CD4-positive, CD25-positive, alpha-beta regulatory T cell (primary cell): ENCODE measurements around the gene CST9L. TPM values are rescaled to one million over a fixed set of nuclear protein-coding genes. Genes with fewer than 3 reads are reported as not detected.

Experiments
- ATAC-seq, 2 donors: fragments of 150-1000 bp; cut with Tn5 transposase; one replicate each; pipeline ENCODE4 v1.10.0; 2021; ENCODE audit warnings: low read depth in 2 of 2, moderate number of reproducible peaks in 2 of 2, moderate library complexity in 1 of 2
- DNase-seq, 3 donors: peaks; one replicate each; pipeline versions ENCODE4 v3.0.0 to v3.0.0-alpha.2; 2012 to 2022; ENCODE audit warnings: mixed read lengths in 1 of 3
- H3K27ac ChIP-seq: one replicate; pipeline ENCODE4 v1.7.0; 2013; ENCODE audit warnings: mild to moderate bottlenecking, low read length; ENCODE audit not compliant: insufficient read depth, poor library complexity, severe bottlenecking
- H3K27me3 ChIP-seq: one replicate; pipeline ENCODE4 v1.7.0; 2013; ENCODE audit warnings: low read length; ENCODE audit not compliant: control insufficient read depth, insufficient read depth
- H3K36me3 ChIP-seq: one replicate; pipeline ENCODE4 v1.7.0; 2013; ENCODE audit warnings: mild to moderate bottlenecking, low read length, moderate library complexity; ENCODE audit not compliant: control insufficient read depth, insufficient read depth
- H3K4me1 ChIP-seq: 2 replicates; pipeline ENCODE4 v1.7.0; 2013; ENCODE audit warnings: mild to moderate bottlenecking, low read length; ENCODE audit not compliant: insufficient read depth, control insufficient read depth, poor library complexity, severe bottlenecking
- H3K4me3 ChIP-seq: one replicate; pipeline ENCODE4 v1.7.0; 2013; ENCODE audit warnings: low read depth, mild to moderate bottlenecking, low read length, moderate library complexity
- H3K9me3 ChIP-seq, 2 experiments: 1 replicate in 1 of 2; 2 replicates in 1 of 2; pipeline ENCODE4 v1.7.0; 2013; ENCODE audit warnings: low read length in 2 of 2, mild to moderate bottlenecking in 1 of 2, moderate library complexity in 1 of 2; ENCODE audit not compliant: control insufficient read depth in 2 of 2
- H3K27ac Mint-ChIP-seq, 3 donors: one replicate each; pipeline ENCODE4 v1.8.0; 2020 to 2022; ENCODE audit warnings: mild to moderate bottlenecking in 3 of 3, mixed read lengths in 3 of 3, moderate library complexity in 2 of 3
- H3K27me3 Mint-ChIP-seq: one replicate; pipeline ENCODE4 v1.8.0; 2022; ENCODE audit warnings: mild to moderate bottlenecking, mixed read lengths
- H3K36me3 Mint-ChIP-seq: one replicate; pipeline ENCODE4 v1.8.0; 2020; ENCODE audit warnings: mixed read lengths
- H3K4me1 Mint-ChIP-seq, 4 donors: one replicate each; pipeline ENCODE4 v1.8.0; 2020 to 2022; ENCODE audit warnings: mixed read lengths in 4 of 4, mild to moderate bottlenecking in 1 of 4
- H3K4me3 Mint-ChIP-seq, 4 donors: one replicate each; pipeline ENCODE4 v1.8.0; 2020 to 2022; ENCODE audit warnings: mild to moderate bottlenecking in 4 of 4, mixed read lengths in 4 of 4, moderate library complexity in 3 of 4
- H3K9me3 Mint-ChIP-seq, 7 donors: one replicate each; pipeline ENCODE4 v1.8.0; 2020 to 2022; ENCODE audit warnings: mixed read lengths in 7 of 7, mild to moderate bottlenecking in 3 of 7, moderate library complexity in 2 of 7
- polyA plus RNA-seq, 4 donors: library from polyadenylated mRNA; unstranded; fragments of 300-500 nt; fragmentation: Illumina TruSeq; gene quantifications; one replicate each; pipeline ENCODE4 v1.2.3, GENCODE V29; 2021
- total RNA-seq: library from RNA; stranded (reverse); gene quantifications from one replicate; pipeline ENCODE4 v1.2.3, GENCODE V29; 2022

CST9L gene
- total and polyA plus RNA-seq, 5 donors from 2014 or later, result not detected

GRCh38 chr20:23596579-23597250 lies 28.4 kb upstream of the CST9L start:
- H3K4me1 ChIP-seq, result no peaks in the 10 kb centered on the region

GRCh38 chr20:23595941-23596340 lies 27.7 kb upstream of the CST9L start:
- H3K27me3 Mint-ChIP-seq, result no peaks in the 10 kb centered on the region
- H3K4me3 Mint-ChIP-seq, result no peak overlapping the region
- no peaks in the 10 kb centered on the region for H3K4me1 Mint-ChIP-seq
- no peak for DNase-seq
- no peaks in the 10 kb centered on the region for H3K4me1 ChIP-seq
- no peaks in the 10 kb centered on the region for H3K27me3 ChIP-seq
- no peak overlapping the region for H3K27ac Mint-ChIP-seq
- H3K9me3 Mint-ChIP-seq, result peaks cover 0 to 4% (median 0%) of the 10 kb centered on the region in 7 donors
- no peak overlapping the region for H3K4me3 ChIP-seq
- H3K36me3 Mint-ChIP-seq, result no peaks in the 10 kb centered on the region
- ATAC-seq, result no peak
- H3K27ac ChIP-seq, result no peak overlapping the region
- no peaks in the 10 kb centered on the region for H3K36me3 ChIP-seq
- H3K9me3 ChIP-seq, result no peaks in the 10 kb centered on the region

More at GRCh38 chr20:23596579-23597250, 28.4 kb upstream of the CST9L start:
- Mint-ChIP-seq H3K27ac (no peak overlapping the region), H3K9me3 (peaks cover 0 to 4% (median 0%) of the 10 kb centered on the region in 7 donors), H3K4me1 (no peaks in the 10 kb centered on the region), H3K4me3 (no peak overlapping the region), H3K36me3 (no peaks in the 10 kb centered on the region), H3K27me3 (no peaks in the 10 kb centered on the region)
- DNase-seq, result no peak
- Histone ChIP-seq H3K27me3 (no peaks in the 10 kb centered on the region), H3K36me3 (no peaks in the 10 kb centered on the region), H3K27ac (no peak overlapping the region), H3K9me3 (no peaks in the 10 kb centered on the region), H3K4me3 (no peak overlapping the region)
- no peak for ATAC-seq

GRCh38 chr20:23588434-23589403 lies 20.4 kb upstream of the CST9L start:
- no peaks in the 10 kb centered on the region for H3K36me3 ChIP-seq
- H3K27me3 ChIP-seq, result no peaks in the 10 kb centered on the region
- no peaks in the 10 kb centered on the region for H3K9me3 ChIP-seq
- Mint-ChIP-seq H3K36me3 (no peaks in the 10 kb centered on the region), H3K4me1 (no peaks in the 10 kb centered on the region), H3K4me3 (peak overlapping the region in 1 of 4 donors; percentile 39), H3K27ac (no peak overlapping the region), H3K9me3 (no peaks in the 10 kb centered on the region), H3K27me3 (no peaks in the 10 kb centered on the region)
- no peak overlapping the region for H3K27ac ChIP-seq
- no peaks in the 10 kb centered on the region for H3K4me1 ChIP-seq
- no peak overlapping the region for H3K4me3 ChIP-seq
- DNase-seq (no peak), ATAC-seq (no peak)

- no peaks in the 10 kb centered on the region for H3K9me3 ChIP-seq
- H3K4me1 ChIP-seq, result no peaks in the 10 kb centered on the region
- no peaks in the 10 kb centered on the region for H3K27me3 ChIP-seq
- Mint-ChIP-seq H3K27ac (no peak overlapping the region), H3K27me3 (no peaks in the 10 kb centered on the region), H3K9me3 (peaks cover 0 to 3% (median 0%) of the 10 kb centered on the region in 7 donors), H3K4me1 (no peaks in the 10 kb centered on the region), H3K36me3 (no peaks in the 10 kb centered on the region), H3K4me3 (no peak overlapping the region)
- DNase-seq (no peak), ATAC-seq (no peak)
- no peak overlapping the region for H3K4me3 ChIP-seq
- H3K27ac ChIP-seq, result no peak overlapping the region
- H3K36me3 ChIP-seq, result no peaks in the 10 kb centered on the region
Observed at GRCh38 chr20:23587631-23588030, 19.3 kb upstream of the CST9L start.

- no peaks in the 10 kb centered on the region for H3K9me3 ChIP-seq
- no peaks in the 10 kb centered on the region for H3K36me3 ChIP-seq
- Mint-ChIP-seq H3K36me3 (no peaks in the 10 kb centered on the region), H3K4me3 (no peak overlapping the region), H3K27me3 (no peaks in the 10 kb centered on the region), H3K27ac (no peak overlapping the region), H3K9me3 (peaks cover 0 to 4% (median 0%) of the 10 kb centered on the region in 7 donors), H3K4me1 (no peaks in the 10 kb centered on the region)
- DNase-seq (no peak), ATAC-seq (no peak)
- no peaks in the 10 kb centered on the region for H3K27me3 ChIP-seq
- no peak overlapping the region for H3K4me3 ChIP-seq
- H3K4me1 ChIP-seq, result no peaks in the 10 kb centered on the region
- no peak overlapping the region for H3K27ac ChIP-seq
Observed at GRCh38 chr20:23586735-23587525, 18.6 kb upstream of the CST9L start.

GRCh38 chr20:23585808-23586734 lies 17.8 kb upstream of the CST9L start:
- H3K27ac Mint-ChIP-seq, result no peak overlapping the region
- Histone ChIP-seq H3K4me3 (no peak overlapping the region), H3K9me3 (no peaks in the 10 kb centered on the region), H3K27ac (no peak overlapping the region), H3K4me1 (no peaks in the 10 kb centered on the region), H3K36me3 (no peaks in the 10 kb centered on the region), H3K27me3 (no peaks in the 10 kb centered on the region)
- no peaks in the 10 kb centered on the region for H3K27me3 Mint-ChIP-seq
- no peaks in the 10 kb centered on the region for H3K36me3 Mint-ChIP-seq
- H3K4me1 Mint-ChIP-seq, result no peaks in the 10 kb centered on the region
- DNase-seq (no peak), ATAC-seq (no peak)
- peaks cover 0 to 4% (median 0%) of the 10 kb centered on the region in 7 donors for H3K9me3 Mint-ChIP-seq
- no peak overlapping the region for H3K4me3 Mint-ChIP-seq

- Histone ChIP-seq H3K27me3 (no peaks in the 10 kb centered on the region), H3K36me3 (no peaks in the 10 kb centered on the region), H3K27ac (no peak overlapping the region), H3K4me3 (no peak overlapping the region), H3K9me3 (no peaks in the 10 kb centered on the region), H3K4me1 (no peaks in the 10 kb centered on the region)
- no peaks in the 10 kb centered on the region for H3K27me3 Mint-ChIP-seq
- DNase-seq (no peak), ATAC-seq (no peak)
- H3K36me3 Mint-ChIP-seq, result no peaks in the 10 kb centered on the region
- H3K27ac Mint-ChIP-seq, result no peak overlapping the region
- H3K4me3 Mint-ChIP-seq, result no peak overlapping the region
- no peaks in the 10 kb centered on the region for H3K4me1 Mint-ChIP-seq
- peaks cover 0 to 4% (median 3%) of the 10 kb centered on the region in 7 donors for H3K9me3 Mint-ChIP-seq
Observed at GRCh38 chr20:23585449-23585807, 17.1 kb upstream of the CST9L start.
